ENCODE data around the gene ICAM5.

ICAM5 gene

GRCh38 chr19:10258080-10258710 is 31.6 kb upstream of the ICAM5 start:
- Mint-ChIP-seq H3K36me3 (ENCODE audit: low read depth) (peaks cover 72% of the 10 kb centered on the region), H3K27ac (peak overlapping the region; percentile 6), H3K9me3 (no peaks in the 10 kb centered on the region), H3K27me3 (peaks cover 1% of the 10 kb centered on the region), H3K4me1 (ENCODE audit: low read depth) (peaks cover 59% of the 10 kb centered on the region), H3K4me3 (no peak overlapping the region)
- intact Hi-C loops (cut with micrococcal nuclease) = loop anchor here (2.0 kb wide), 1 partner anchor 131 kb away; no protein-coding TSS in a partner anchor

GRCh38 chr19:10259162-10259905 is 30.4 kb upstream of the ICAM5 start:
- intact Hi-C loops (cut with micrococcal nuclease) = loop anchor here (2.0 kb wide), 1 partner anchor 129 kb away; no protein-coding TSS in a partner anchor
- Mint-ChIP-seq H3K27ac (no peak overlapping the region), H3K36me3 (ENCODE audit: low read depth) (peaks cover 60% of the 10 kb centered on the region), H3K9me3 (no peaks in the 10 kb centered on the region), H3K4me3 (no peak overlapping the region), H3K27me3 (peaks cover 1% of the 10 kb centered on the region), H3K4me1 (ENCODE audit: low read depth) (peaks cover 50% of the 10 kb centered on the region)

- Mint-ChIP-seq H3K27me3 (peaks cover 1% of the 10 kb centered on the region), H3K36me3 (ENCODE audit: low read depth) (peaks cover 52% of the 10 kb centered on the region), H3K27ac (no peak overlapping the region), H3K4me3 (no peak overlapping the region), H3K4me1 (ENCODE audit: low read depth) (peaks cover 45% of the 10 kb centered on the region), H3K9me3 (no peaks in the 10 kb centered on the region)
- intact Hi-C loops (cut with micrococcal nuclease) = no loop called here
These were observed 29.6 kb upstream of the ICAM5 start for GRCh38 chr19:10260141-10260584.

- H3K4me1 Mint-ChIP-seq (ENCODE audit: low read depth) = peaks cover 56% of the 10 kb centered on the region
- peaks cover 1% of the 10 kb centered on the region for H3K27me3 Mint-ChIP-seq
- H3K27ac Mint-ChIP-seq = no peak overlapping the region
- intact Hi-C loops (cut with micrococcal nuclease) = no loop called here
- peaks cover 26% of the 10 kb centered on the region for H3K36me3 Mint-ChIP-seq (ENCODE audit: low read depth)
- H3K9me3 Mint-ChIP-seq = no peaks in the 10 kb centered on the region
- no peak overlapping the region for H3K4me3 Mint-ChIP-seq
These were observed 27.0 kb upstream of the ICAM5 start for GRCh38 chr19:10262771-10263170.

- H3K4me1 Mint-ChIP-seq (ENCODE audit: low read depth) = peaks cover 45% of the 10 kb centered on the region
- intact Hi-C loops (cut with micrococcal nuclease) = no loop called here
- no peaks in the 10 kb centered on the region for H3K9me3 Mint-ChIP-seq
- H3K36me3 Mint-ChIP-seq (ENCODE audit: low read depth) = peaks cover 15% of the 10 kb centered on the region
- peak overlapping the region; percentile 98 for H3K27ac Mint-ChIP-seq
- H3K4me3 Mint-ChIP-seq = no peak overlapping the region
- no peaks in the 10 kb centered on the region for H3K27me3 Mint-ChIP-seq
These were observed 23.0 kb upstream of the ICAM5 start for GRCh38 chr19:10266706-10267105.

- Mint-ChIP-seq H3K9me3 (no peaks in the 10 kb centered on the region), H3K4me1 (ENCODE audit: low read depth) (peaks cover 46% of the 10 kb centered on the region), H3K36me3 (ENCODE audit: low read depth) (peaks cover 29% of the 10 kb centered on the region), H3K4me3 (peak overlapping the region; percentile 58), H3K27me3 (no peaks in the 10 kb centered on the region), H3K27ac (peak overlapping the region; percentile 98)
- intact Hi-C loops (cut with micrococcal nuclease) = no loop called here
These were observed 21.7 kb upstream of the ICAM5 start for GRCh38 chr19:10268071-10268470.

- H3K36me3 Mint-ChIP-seq (ENCODE audit: low read depth) = peaks cover 44% of the 10 kb centered on the region
- no peaks in the 10 kb centered on the region for H3K27me3 Mint-ChIP-seq
- peak overlapping the region; percentile 98 for H3K27ac Mint-ChIP-seq
- H3K4me1 Mint-ChIP-seq (ENCODE audit: low read depth) = peaks cover 56% of the 10 kb centered on the region
- peak overlapping the region; percentile 94 for H3K4me3 Mint-ChIP-seq
- no peaks in the 10 kb centered on the region for H3K9me3 Mint-ChIP-seq
- intact Hi-C loops (cut with micrococcal nuclease) = loop anchor here (1.0 kb wide), 1 partner anchor 120 kb away; no protein-coding TSS in a partner anchor
These were observed 20.2 kb upstream of the ICAM5 start for GRCh38 chr19:10269333-10270179.

GRCh38 chr19:10270180-10270615 is 19.6 kb upstream of the ICAM5 start:
- H3K4me3 Mint-ChIP-seq = peak overlapping the region; percentile 94

GRCh38 chr19:10270616-10271394 is 18.9 kb upstream of the ICAM5 start, which contains the start of gene ICAM1:
Gene ICAM1, plus strand, starts transcription at chr19:10271120. Its CDS starts 40 bp downstream, at chr19:10271160.
- intact Hi-C loops (cut with micrococcal nuclease) = no loop called here
- peaks cover 56% of the 10 kb centered on the region for H3K36me3 Mint-ChIP-seq (ENCODE audit: low read depth)
- H3K4me3 Mint-ChIP-seq = peak within 1 kb of the TSS; percentile 94
- no peaks in the 10 kb centered on the region for H3K9me3 Mint-ChIP-seq
- peaks cover 58% of the 10 kb centered on the region for H3K4me1 Mint-ChIP-seq (ENCODE audit: low read depth)
- H3K27me3 Mint-ChIP-seq = no peaks in the 10 kb centered on the region
- H3K27ac Mint-ChIP-seq = peak within 1 kb of the TSS; percentile 98

More at GRCh38 chr19:10270180-10270615, 19.6 kb upstream of the ICAM5 start:
- peak overlapping the region; percentile 98 for H3K27ac Mint-ChIP-seq
- H3K27me3 Mint-ChIP-seq = no peaks in the 10 kb centered on the region
- H3K9me3 Mint-ChIP-seq = no peaks in the 10 kb centered on the region
- H3K4me1 Mint-ChIP-seq (ENCODE audit: low read depth) = peaks cover 60% of the 10 kb centered on the region
- H3K36me3 Mint-ChIP-seq (ENCODE audit: low read depth) = peaks cover 50% of the 10 kb centered on the region
- intact Hi-C loops (cut with micrococcal nuclease) = no loop called here

GRCh38 chr19:10271543-10272086 is 18.1 kb upstream of the ICAM5 start:
- Mint-ChIP-seq H3K27me3 (no peaks in the 10 kb centered on the region), H3K27ac (peak overlapping the region; percentile 98), H3K36me3 (ENCODE audit: low read depth) (peaks cover 64% of the 10 kb centered on the region), H3K4me3 (peak overlapping the region; percentile 94), H3K9me3 (no peaks in the 10 kb centered on the region), H3K4me1 (ENCODE audit: low read depth) (peaks cover 59% of the 10 kb centered on the region)
- intact Hi-C loops (cut with micrococcal nuclease) = no loop called here

- H3K9me3 Mint-ChIP-seq = no peaks in the 10 kb centered on the region
- peak overlapping the region; percentile 74 for H3K27ac Mint-ChIP-seq
- H3K4me1 Mint-ChIP-seq (ENCODE audit: low read depth) = peaks cover 61% of the 10 kb centered on the region
- H3K36me3 Mint-ChIP-seq (ENCODE audit: low read depth) = peaks cover 94% of the 10 kb centered on the region
- no peaks in the 10 kb centered on the region for H3K27me3 Mint-ChIP-seq
- intact Hi-C loops (cut with micrococcal nuclease) = no loop called here
- H3K4me3 Mint-ChIP-seq = peak overlapping the region; percentile 94
These were observed 15.2 kb upstream of the ICAM5 start for GRCh38 chr19:10274589-10274988.

- peaks cover 100% of the 10 kb centered on the region for H3K36me3 Mint-ChIP-seq (ENCODE audit: low read depth)
- intact Hi-C loops (cut with micrococcal nuclease) = no loop called here
- H3K9me3 Mint-ChIP-seq = no peaks in the 10 kb centered on the region
- peak overlapping the region; percentile 37 for H3K4me3 Mint-ChIP-seq
- H3K27me3 Mint-ChIP-seq = no peaks in the 10 kb centered on the region
- H3K27ac Mint-ChIP-seq = peak overlapping the region; percentile 53
- peaks cover 63% of the 10 kb centered on the region for H3K4me1 Mint-ChIP-seq (ENCODE audit: low read depth)
These were observed 11.8 kb upstream of the ICAM5 start for GRCh38 chr19:10277795-10278589.

All from dendritic cell treated with granulocyte-macrophage colony-stimulating factor and Interleukin-4, amounts not matched to agents 40 ng/mL and 50 ng/mL, for 4 days (primary cell).